ENCODE measurements around the gene TP53BP2.
"Not testable (repeated sequence)": the region's sequence is repeated elsewhere in the genome, so short reads cannot be mapped to it uniquely, and the experiment has no call there.

The TP53BP2 gene

GRCh38 chr1:223876590-223876989, 30.8 kb upstream of the TP53BP2 start:
- H3K4me3 ChIP-seq = no peak overlapping the region
- no peaks in the 10 kb centered on the region for H3K36me3 ChIP-seq
- H3K4me1 ChIP-seq = no peaks in the 10 kb centered on the region
- no peaks in the 10 kb centered on the region for H4K20me1 ChIP-seq
- H3K27me3 ChIP-seq = no peaks in the 10 kb centered on the region
- H3K27ac ChIP-seq = no peak overlapping the region
- H3K4me2 ChIP-seq = no peak overlapping the region
- TF ChIP-seq Cebpa-rat (IDR thresholded peaks at IDR 0.05) = no peak
- H3K9me3 ChIP-seq = no peaks in the 10 kb centered on the region
- H3K9ac ChIP-seq = no peak overlapping the region

DNA sequence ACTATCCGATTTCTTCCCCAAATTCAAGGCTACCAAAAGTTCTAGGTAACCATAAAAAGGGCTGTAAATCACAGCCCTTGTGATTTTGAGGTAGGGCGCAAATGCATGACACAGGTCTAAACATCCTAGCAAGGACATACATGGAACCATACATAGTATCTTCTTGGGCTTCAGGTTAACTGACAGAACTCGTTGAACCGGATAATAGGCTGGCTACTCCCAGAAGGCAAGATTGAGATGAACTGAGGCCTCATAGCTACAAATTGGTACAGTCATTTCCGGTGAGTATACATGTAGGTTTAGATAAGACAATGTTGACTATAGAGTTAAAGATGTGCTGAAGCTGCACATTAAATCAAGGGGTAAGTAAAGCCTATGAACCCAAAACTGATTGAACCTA, 27.3 kb upstream of the TP53BP2 start:
- Histone ChIP-seq H4K20me1 (no peaks in the 10 kb centered on the region), H3K4me1 (no peaks in the 10 kb centered on the region), H3K27ac (no peak overlapping the region), H3K4me3 (no peak overlapping the region), H3K36me3 (no peaks in the 10 kb centered on the region), H3K9me3 (no peaks in the 10 kb centered on the region), H3K27me3 (no peaks in the 10 kb centered on the region), H3K9ac (no peak overlapping the region), H3K4me2 (no peak overlapping the region)
- no peak for TF ChIP-seq Cebpa-rat (IDR thresholded peaks at IDR 0.05)

DNA sequence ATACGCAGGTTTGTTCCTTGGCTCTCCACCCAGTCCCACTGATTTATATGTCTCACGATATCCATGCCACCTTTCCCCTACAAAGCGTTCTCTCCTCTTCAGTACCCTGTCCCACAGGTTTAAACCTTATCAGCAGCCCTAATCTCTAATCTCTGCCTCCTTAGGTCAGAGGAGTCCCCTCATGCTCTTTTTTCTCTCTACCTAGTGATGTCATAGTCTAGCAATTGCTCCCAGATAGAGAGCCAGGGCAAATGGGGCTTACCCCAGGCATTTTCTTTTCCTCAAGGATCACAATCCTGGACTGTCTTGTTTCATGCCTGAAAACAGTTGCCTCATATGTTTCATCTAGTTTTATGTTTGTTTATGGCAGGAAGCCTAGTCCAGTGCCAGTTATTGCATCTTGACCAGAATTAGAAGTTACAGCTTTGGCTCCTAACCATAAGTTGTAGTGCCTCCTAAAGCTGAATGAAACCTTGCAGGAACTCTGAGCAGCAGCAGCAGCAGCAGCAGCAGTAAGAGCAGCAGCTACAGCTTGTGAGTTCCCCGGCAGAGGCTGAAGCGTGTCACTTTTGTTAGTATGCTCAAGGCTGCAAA, 26.7 kb upstream of the TP53BP2 start:
- no peak overlapping the region for H3K27ac ChIP-seq
- H3K4me3 ChIP-seq = no peak overlapping the region
- no peak overlapping the region for H3K9ac ChIP-seq
- no peaks in the 10 kb centered on the region for H3K4me1 ChIP-seq
- H3K9me3 ChIP-seq = no peaks in the 10 kb centered on the region
- no peaks in the 10 kb centered on the region for H4K20me1 ChIP-seq
- H3K36me3 ChIP-seq = no peaks in the 10 kb centered on the region
- no peaks in the 10 kb centered on the region for H3K27me3 ChIP-seq
- H3K4me2 ChIP-seq = no peak overlapping the region
- no peak for TF ChIP-seq Cebpa-rat (IDR thresholded peaks at IDR 0.05)

DNA sequence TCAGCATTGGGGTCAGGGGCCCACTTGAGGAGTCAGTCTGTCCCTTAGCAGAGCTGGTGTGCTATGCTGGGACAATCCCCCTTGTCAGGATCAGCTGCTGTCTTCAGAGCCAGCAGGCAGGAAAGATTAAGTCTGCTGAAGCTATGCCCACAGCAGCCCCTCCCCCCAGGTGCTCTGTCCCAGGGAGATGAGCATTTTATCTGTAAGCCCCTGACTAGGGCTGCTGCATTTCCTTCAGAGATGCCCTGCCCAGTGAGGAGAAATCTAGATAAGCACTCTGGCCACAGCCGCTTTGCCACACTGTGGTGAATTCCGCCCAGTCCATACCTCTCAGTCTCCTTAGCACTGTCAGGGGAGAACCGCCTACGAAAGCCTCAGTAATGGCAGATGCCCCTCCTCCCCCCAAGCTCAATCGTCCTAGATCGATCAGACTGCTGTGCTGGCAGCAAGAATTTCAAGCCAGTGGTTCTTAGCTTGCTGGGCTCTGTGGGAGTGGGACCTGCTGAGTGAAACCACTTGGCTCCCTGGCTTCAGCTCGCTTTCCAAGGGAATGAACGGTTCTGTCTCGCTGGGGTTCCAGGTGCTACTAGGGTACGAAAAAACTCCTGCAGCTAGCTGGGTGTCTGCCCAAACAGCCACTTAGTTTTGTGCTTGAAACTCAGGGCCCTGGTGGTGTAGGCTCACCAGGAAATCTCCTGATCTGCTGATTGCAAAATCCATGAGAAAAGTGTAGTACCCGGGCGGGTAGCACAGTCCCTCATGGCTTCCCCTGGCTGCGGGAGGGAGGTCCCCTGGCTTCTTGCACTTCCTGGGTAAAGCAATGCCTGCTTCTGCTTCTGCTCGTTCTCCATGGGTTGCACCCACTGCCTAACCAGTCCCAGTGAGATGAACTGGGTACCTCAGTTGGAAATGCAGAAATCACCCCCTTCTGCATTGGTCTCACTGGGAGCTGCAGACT, 25.1 kb upstream of the TP53BP2 start:
- Histone ChIP-seq H3K4me1 (no peaks in the 10 kb centered on the region), H3K36me3 (no peaks in the 10 kb centered on the region), H3K27me3 (no peaks in the 10 kb centered on the region), H3K9me3 (no peaks in the 10 kb centered on the region), H3K4me3 (no peak overlapping the region), H3K9ac (no peak overlapping the region), H3K4me2 (no peak overlapping the region), H4K20me1 (no peaks in the 10 kb centered on the region), H3K27ac (no peak overlapping the region)
- no peak for TF ChIP-seq Cebpa-rat (IDR thresholded peaks at IDR 0.05)

- not testable (repeated sequence) for H4K20me1 ChIP-seq, H3K4me3 ChIP-seq, H3K9ac ChIP-seq, H3K36me3 ChIP-seq, H3K27ac ChIP-seq, H3K27me3 ChIP-seq, H3K9me3 ChIP-seq, H3K4me1 ChIP-seq, H3K4me2 ChIP-seq
These were observed 19.0 kb upstream of the TP53BP2 start for GRCh38 chr1:223864599-223865368.

- Histone ChIP-seq H3K36me3 (no peaks in the 10 kb centered on the region), H3K27me3 (no peaks in the 10 kb centered on the region), H3K4me1 (no peaks in the 10 kb centered on the region), H3K27ac (no peak overlapping the region), H3K4me3 (no peak overlapping the region), H4K20me1 (no peaks in the 10 kb centered on the region), H3K9ac (no peak overlapping the region), H3K4me2 (no peak overlapping the region), H3K9me3 (no peaks in the 10 kb centered on the region)
- TF ChIP-seq Cebpa-rat (IDR thresholded peaks at IDR 0.05) = no peak
These were observed 18.3 kb upstream of the TP53BP2 start for GRCh38 chr1:223864084-223864483.

- Histone ChIP-seq H3K4me3 (no peak overlapping the region), H3K9me3 (no peaks in the 10 kb centered on the region), H3K27ac (no peak overlapping the region), H3K27me3 (no peaks in the 10 kb centered on the region), H4K20me1 (no peaks in the 10 kb centered on the region), H3K4me1 (no peaks in the 10 kb centered on the region), H3K36me3 (no peaks in the 10 kb centered on the region), H3K9ac (no peak overlapping the region), H3K4me2 (no peak overlapping the region)
- TF ChIP-seq Cebpa-rat (IDR thresholded peaks at IDR 0.05) = no peak
These were observed 16.2 kb upstream of the TP53BP2 start for GRCh38 chr1:223861904-223862303.

DNA sequence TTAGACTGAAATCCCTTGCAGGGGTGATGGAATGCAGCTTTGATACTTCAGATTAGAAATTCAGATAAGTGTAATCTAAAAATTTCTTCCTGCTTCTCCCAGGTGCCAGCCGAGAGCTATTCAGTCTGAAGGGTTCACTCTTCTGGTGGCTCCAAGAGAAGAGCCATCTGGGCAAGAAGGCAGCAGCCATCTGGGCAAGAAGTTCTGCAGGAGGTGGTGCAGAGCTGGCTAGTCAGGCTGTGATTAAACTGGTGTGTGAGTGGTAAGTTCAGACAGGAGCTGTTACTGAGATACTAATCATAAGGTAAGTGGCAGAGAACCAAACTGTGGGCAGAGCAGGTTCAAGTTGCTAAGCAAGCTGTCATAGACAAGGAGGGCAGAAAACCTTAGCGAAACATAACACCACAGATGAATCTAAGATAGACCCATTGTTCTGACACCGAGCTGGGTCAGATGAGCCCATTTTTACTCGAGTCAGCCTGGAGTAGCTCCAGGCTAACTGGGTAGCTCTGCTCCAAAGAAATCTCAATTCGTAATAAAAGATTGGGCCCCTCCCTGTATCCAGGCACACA, 14.4 kb upstream of the TP53BP2 start:
- Histone ChIP-seq H3K9ac (no peak overlapping the region), H3K4me3 (no peak overlapping the region), H3K4me1 (no peaks in the 10 kb centered on the region), H3K27ac (no peak overlapping the region), H3K9me3 (no peaks in the 10 kb centered on the region), H3K36me3 (no peaks in the 10 kb centered on the region), H3K27me3 (no peaks in the 10 kb centered on the region), H4K20me1 (no peaks in the 10 kb centered on the region), H3K4me2 (no peak overlapping the region)
- no peak for TF ChIP-seq Cebpa-rat (IDR thresholded peaks at IDR 0.05)

DNA sequence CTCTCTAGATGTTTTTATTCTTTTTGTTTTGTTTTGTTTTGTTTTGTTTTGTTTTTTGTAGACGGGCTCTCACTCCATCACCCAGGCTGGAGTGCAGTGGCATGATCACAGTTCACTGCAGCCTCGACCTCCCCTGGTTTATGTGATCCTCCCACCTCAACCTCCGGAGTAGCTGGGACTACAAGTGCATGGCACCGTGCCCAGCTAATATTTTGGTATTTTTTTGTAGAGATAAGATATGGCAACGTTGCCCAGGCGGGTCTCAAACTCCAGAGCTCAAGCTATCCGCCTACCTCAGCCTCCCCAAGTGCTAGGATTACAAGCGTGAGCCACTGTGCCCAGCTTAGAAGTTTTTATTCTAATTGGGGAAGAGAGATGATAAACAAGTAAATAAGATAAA, 13.3 kb upstream of the TP53BP2 start:
- H3K9ac ChIP-seq = no peak overlapping the region

More for the DNA sequence above, 13.3 kb upstream of the TP53BP2 start:
- Histone ChIP-seq H4K20me1 (no peaks in the 10 kb centered on the region), H3K4me3 (no peak overlapping the region), H3K27ac (no peak overlapping the region), H3K4me2 (no peak overlapping the region), H3K27me3 (no peaks in the 10 kb centered on the region), H3K9me3 (no peaks in the 10 kb centered on the region), H3K4me1 (no peaks in the 10 kb centered on the region), H3K36me3 (no peaks in the 10 kb centered on the region)
- TF ChIP-seq Cebpa-rat (IDR thresholded peaks at IDR 0.05) = no peak

Data from BLaER1 (cell line).